LoVo (cell line): ENCODE data around the gene ACBD4.

Source experiments
- DNase-seq: peaks from one replicate; pipeline ENCODE4 v3.0.0-alpha.2; 2016; ENCODE audit warnings: low spot score

ACBD4 gene

GRCh38 chr17:45104497-45104896, 31.0 kb upstream of the ACBD4 start:
- no peak for DNase-seq

GRCh38 chr17:45104907-45105624, 30.4 kb upstream of the ACBD4 start:
- DNase-seq: no peak

GRCh38 chr17:45106096-45106495, 29.4 kb upstream of the ACBD4 start:
- DNase-seq: no peak

- DNase-seq: no peak
Measured at GRCh38 chr17:45106582-45106981, 28.9 kb upstream of the ACBD4 start.

- no peak for DNase-seq
Measured at GRCh38 chr17:45107293-45108010, 28.0 kb upstream of the ACBD4 start.

- DNase-seq: no peak
Measured at GRCh38 chr17:45108051-45108450, 27.4 kb upstream of the ACBD4 start.

- DNase-seq: no peak
Measured at GRCh38 chr17:45108595-45109521, 26.6 kb upstream of the ACBD4 start.

- no peak for DNase-seq
Measured at GRCh38 chr17:45110676-45111611, 24.5 kb upstream of the ACBD4 start.

GRCh38 chr17:45111850-45112249, 23.6 kb upstream of the ACBD4 start:
- DNase-seq: no peak

- no peak for DNase-seq
Measured at GRCh38 chr17:45112559-45113423, 22.7 kb upstream of the ACBD4 start.

GRCh38 chr17:45113424-45113754, 22.1 kb upstream of the ACBD4 start:
- no peak for DNase-seq

GRCh38 chr17:45114117-45114932, 21.2 kb upstream of the ACBD4 start:
- DNase-seq: no peak

GRCh38 chr17:45115015-45115625, 20.4 kb upstream of the ACBD4 start:
- DNase-seq: no peak

GRCh38 chr17:45115871-45116270, 19.6 kb upstream of the ACBD4 start:
- no peak for DNase-seq

GRCh38 chr17:45116434-45117016, 19.0 kb upstream of the ACBD4 start:
- DNase-seq: no peak

- DNase-seq: no peak
Measured at GRCh38 chr17:45117334-45117733, 18.2 kb upstream of the ACBD4 start.

- DNase-seq: no peak
Measured at GRCh38 chr17:45117848-45118646, 17.4 kb upstream of the ACBD4 start.

- DNase-seq: no peak
Measured at GRCh38 chr17:45118691-45119090, 16.8 kb upstream of the ACBD4 start.
